Spleen (tissue), 7 donors: ENCODE results near the gene HMGA1.

Source experiments
- CTCF ChIP-seq, 11 experiments: fragments of 200-600 bp in 7 of 11; fragments of 450-650 bp in 4 of 11; sonication (generic) in 4 of 11; IDR thresholded peaks in 8 of 11; conservative IDR thresholded peaks in 3 of 11; 1 replicate in 7 of 11; 2 replicates in 4 of 11; pipeline versions ENCODE4 v1.4.0 to v1.8.0; 2016 to 2021; ENCODE audit warnings: antibody characterized with exemption in 11 of 11, inconsistent platforms in 4 of 11, mild to moderate bottlenecking in 1 of 11
- POLR2A ChIP-seq, 3 donors: fragments of 450-650 bp; IDR thresholded peaks; one replicate each; pipeline ENCODE4 v1.5.1; 2017; ENCODE audit warnings: antibody characterized with exemption in 3 of 3, mild to moderate bottlenecking in 1 of 3
- POLR2AphosphoS5 ChIP-seq, 3 donors: sonication (generic); formaldehyde crosslinking; IDR thresholded peaks; one replicate each; pipeline ENCODE4 v1.5.1; 2017; ENCODE audit warnings: antibody characterized with exemption in 3 of 3
- donor health status: DM: no; HTN: no; CAD: no; lungs with moderate emphysema.
- donor health status: DM: no; HTN: no; CAD: no.
- donor health status: DM: no; HTN: no; CAD: no.

- TF ChIP-seq CTCF (IDR thresholded peaks at IDR 0.05 in 8 of 11, conservative IDR thresholded peaks at IDR 0.05 in 3 of 11) (no peak), POLR2A (IDR thresholded peaks at IDR 0.05) (no peak), POLR2AphosphoS5 (IDR thresholded peaks at IDR 0.05) (no peak)
Observed at GRCh38 chr6:34276881-34277762, 40.4 kb downstream of the HMGA1 start.
